H1 (cell line): ENCODE results near the gene RPL7A. TPM values are rescaled to one million over a fixed set of nuclear protein-coding genes. Genes with fewer than 3 reads are reported as not detected.

Source experiments
- CTCF ChIA-PET: fragments of 300-600 bp; sonication (Branson Sonifier 250); formaldehyde crosslinking; loops from one replicate; lab custom pipeline; 2021; ENCODE audit not compliant: partially characterized antibody; lab: Charles Lee
- POLR2A ChIA-PET: fragments of 300-600 bp; sonication (Branson Sonifier 250); formaldehyde crosslinking; loops from one replicate; lab custom pipeline; 2021; ENCODE audit warnings: inconsistent platforms; ENCODE audit not compliant: partially characterized antibody; lab: Charles Lee
- DNase-seq, 2 experiments: peaks; one replicate each; pipeline versions ENCODE4 v3.0.0 to v3.0.0-alpha.2; 2010 to 2022; ENCODE audit warnings: low spot score in 2 of 2, low read depth in 1 of 2, mixed read lengths in 1 of 2
- FAIRE-seq: peaks from 2 replicates; lab custom pipeline; 2011; peaks lifted over from hg19 to GRCh38; lab: Jason Lieb, UNC
- H2AFZ ChIP-seq: 2 replicates; pipeline ENCODE4 v1.8.1; 2012; ENCODE audit warnings: low read length, inconsistent platforms
- H2AK5ac ChIP-seq: 2 replicates; pipeline ENCODE4 v1.6.1; 2013; ENCODE audit warnings: low read depth, low read length
- H2BK120ac ChIP-seq: replicated peaks from 2 replicates; pipeline ENCODE3; 2013; ENCODE audit warnings: low read depth, low read length, inconsistent platforms
- H2BK12ac ChIP-seq: 2 replicates; pipeline ENCODE4 v1.6.1; 2013; ENCODE audit warnings: low read depth, low read length
- H2BK15ac ChIP-seq: 2 replicates; pipeline ENCODE4 v1.6.1; 2013; ENCODE audit warnings: low read length
- H2BK20ac ChIP-seq: 2 replicates; pipeline ENCODE4 v1.6.1; 2013; ENCODE audit warnings: low read length
- H2BK5ac ChIP-seq: 2 replicates; pipeline ENCODE4 v1.6.1; 2013; ENCODE audit warnings: low read depth, low read length
- H3K14ac ChIP-seq: 2 replicates; pipeline ENCODE4 v1.6.1; 2013; ENCODE audit warnings: inconsistent platforms; ENCODE audit not compliant: insufficient read length
- H3K18ac ChIP-seq: 2 replicates; pipeline ENCODE4 v1.6.1; 2013; ENCODE audit warnings: low read length; ENCODE audit errors: extremely low read depth
- H3K23ac ChIP-seq: 2 replicates; pipeline ENCODE4 v1.6.1; 2013; ENCODE audit warnings: inconsistent platforms; ENCODE audit not compliant: insufficient read length
- H3K23me2 ChIP-seq: 2 replicates; pipeline ENCODE4 v1.6.1; 2013; ENCODE audit warnings: low read depth, low read length
- H3K27ac ChIP-seq: 2 replicates; pipeline ENCODE4 v1.6.1; 2011; ENCODE audit warnings: low read depth, low read length, inconsistent platforms
- H3K27me3 ChIP-seq, 4 experiments: replicated peaks in 1 of 4; 1 replicate in 1 of 4; 2 replicates in 3 of 4; pipeline versions ENCODE4 v1.6.1 to v1.8.1; 2011 to 2013; ENCODE audit warnings: low read length in 3 of 4, mild to moderate bottlenecking in 3 of 4, inconsistent platforms in 2 of 4, mixed read lengths in 2 of 4, moderate library complexity in 1 of 4; ENCODE audit not compliant: control insufficient read depth in 3 of 4, insufficient read depth in 3 of 4; ENCODE audit errors: extremely low read depth in 1 of 4
- H3K36me3 ChIP-seq, 4 experiments: 2 replicates each; pipeline versions ENCODE4 v1.6.1 to v1.8.1; 2011 to 2013; ENCODE audit warnings: mild to moderate bottlenecking in 4 of 4, low read length in 3 of 4, moderate library complexity in 2 of 4, control low read depth in 1 of 4, inconsistent platforms in 1 of 4; ENCODE audit not compliant: insufficient read depth in 4 of 4, control insufficient read depth in 2 of 4
- H3K4ac ChIP-seq: replicated peaks from 2 replicates; pipeline ENCODE3; 2013; ENCODE audit warnings: low read length, low read depth, mixed read lengths, inconsistent platforms; ENCODE audit not compliant: insufficient read length
- H3K4me1 ChIP-seq, 4 experiments: replicated peaks in 1 of 4; 1 replicate in 1 of 4; 2 replicates in 3 of 4; pipeline versions ENCODE4 v1.6.1 to v1.8.1; 2011 to 2013; ENCODE audit warnings: low read length in 3 of 4, inconsistent platforms in 2 of 4, mixed read lengths in 1 of 4; ENCODE audit not compliant: insufficient read depth in 4 of 4, control insufficient read depth in 3 of 4
- H3K4me2 ChIP-seq, 2 experiments: 2 replicates each; pipeline versions ENCODE4 v1.6.1 to v1.8.1; 2011 to 2013; ENCODE audit warnings: low read depth in 2 of 2, low read length in 2 of 2, control low read depth in 1 of 2, inconsistent platforms in 1 of 2, mild to moderate bottlenecking in 1 of 2; ENCODE audit not compliant: insufficient read depth in 1 of 2
- H3K4me3 ChIP-seq, 4 experiments: fragments of 200-600, 300-600 bp in 1 of 4; sonication (generic), shearing (Covaris generic), sonication (Bioruptor Twin) in 1 of 4; 2 replicates each; pipeline versions ENCODE4 v1.5.1 to v1.8.1; 2011 to 2016; ENCODE audit warnings: low read length in 4 of 4, low read depth in 3 of 4, control low read depth in 2 of 4, inconsistent platforms in 2 of 4, mild to moderate bottlenecking in 2 of 4, mixed read lengths in 1 of 4, moderate library complexity in 1 of 4; ENCODE audit not compliant: insufficient read depth in 2 of 4; ENCODE audit errors: extremely low read depth in 1 of 4
- H3K56ac ChIP-seq: replicated peaks from 2 replicates; pipeline ENCODE3; 2013; ENCODE audit warnings: low read depth, mild to moderate bottlenecking, mixed read lengths, low read length, inconsistent platforms; ENCODE audit not compliant: insufficient read length
- H3K79me1 ChIP-seq: 2 replicates; pipeline ENCODE4 v1.6.1; 2013; ENCODE audit warnings: low read depth, low read length, control low read depth
- H3K79me2 ChIP-seq, 2 experiments: 2 replicates each; pipeline versions ENCODE4 v1.6.1 to v1.8.1; 2012 to 2013; ENCODE audit warnings: low read length in 2 of 2, mild to moderate bottlenecking in 2 of 2, inconsistent platforms in 1 of 2; ENCODE audit not compliant: insufficient read depth in 2 of 2, control insufficient read depth in 1 of 2
- H3K9ac ChIP-seq, 4 experiments: replicated peaks in 1 of 4; 1 replicate in 1 of 4; 2 replicates in 3 of 4; pipeline versions ENCODE4 v1.6.1 to v1.8.1; 2011 to 2013; ENCODE audit warnings: low read depth in 3 of 4, low read length in 3 of 4, control low read depth in 2 of 4, mild to moderate bottlenecking in 2 of 4, moderate library complexity in 2 of 4, inconsistent platforms in 1 of 4; ENCODE audit errors: extremely low read depth in 1 of 4
- H3K9me3 ChIP-seq, 2 experiments: 2 replicates each; pipeline versions ENCODE4 v1.6.1 to v1.8.1; 2012 to 2013; ENCODE audit warnings: mild to moderate bottlenecking in 2 of 2, moderate library complexity in 2 of 2, control low read depth in 1 of 2, inconsistent platforms in 1 of 2, low read depth in 1 of 2, low read length in 1 of 2, mixed read lengths in 1 of 2; ENCODE audit not compliant: insufficient read depth in 2 of 2
- H4K20me1 ChIP-seq, 2 experiments: replicated peaks in 1 of 2; 2 replicates each; pipeline versions ENCODE3 to v1.8.1; 2011 to 2013; ENCODE audit warnings: inconsistent platforms in 2 of 2, low read length in 2 of 2, mild to moderate bottlenecking in 1 of 2; ENCODE audit not compliant: insufficient read depth in 2 of 2, control insufficient read depth in 1 of 2
- H4K5ac ChIP-seq: 2 replicates; pipeline ENCODE4 v1.6.1; 2013; ENCODE audit warnings: low read length, low read depth, mixed read lengths, inconsistent platforms; ENCODE audit not compliant: insufficient read length
- H4K8ac ChIP-seq: 2 replicates; pipeline ENCODE4 v1.8.0; 2013; ENCODE audit warnings: mild to moderate bottlenecking, moderate library complexity, low read length, inconsistent platforms; ENCODE audit not compliant: insufficient read depth; ENCODE audit errors: extremely low read depth
- H4K91ac ChIP-seq: replicated peaks from 2 replicates; pipeline ENCODE3; 2013; ENCODE audit warnings: low read length, mixed read lengths, inconsistent platforms; ENCODE audit not compliant: insufficient read length
- ASH2L ChIP-seq: fragments of 200-600, 300-600 bp; sonication (generic); IDR thresholded peaks from one replicate; pipeline ENCODE4 v1.7.1; 2017; ENCODE audit warnings: low read length
- CBX5 ChIP-seq: fragments of 300-800, 300-1000 bp; sonication (generic); IDR thresholded peaks from 2 replicates; pipeline ENCODE4 v1.7.1; 2016; ENCODE audit warnings: antibody characterized with exemption, low read length, low read depth
- CHD1 ChIP-seq: IDR thresholded peaks from 2 replicates; pipeline ENCODE4 v1.6.1; 2012; ENCODE audit warnings: low read depth, low read length, improper control_type of control experiment
- EGR1 ChIP-seq: IDR thresholded peaks from 2 replicates; pipeline ENCODE4 v1.6.1; 2011; ENCODE audit warnings: low read depth, low read length, borderline replicate concordance
- NANOG ChIP-seq: IDR thresholded peaks from 2 replicates; pipeline ENCODE4 v1.6.1; 2011; ENCODE audit warnings: low read length, low read depth, mild to moderate bottlenecking, inconsistent platforms; ENCODE audit not compliant: insufficient read depth, poor library complexity, severe bottlenecking
- RBBP5 ChIP-seq: IDR thresholded peaks from 2 replicates; pipeline ENCODE4 v1.7.1; 2012; ENCODE audit warnings: low read depth, mild to moderate bottlenecking, inconsistent platforms, low read length, moderate library complexity, borderline replicate concordance
- TAF1 ChIP-seq: IDR thresholded peaks from 2 replicates; pipeline ENCODE4 v1.6.1; 2011; ENCODE audit warnings: mild to moderate bottlenecking, low read depth, low read length
- TBP ChIP-seq: IDR thresholded peaks from 2 replicates; pipeline ENCODE4 v1.6.1; 2011; ENCODE audit warnings: low read depth, low read length, improper control_type of control experiment
- WGBS, 2 experiments: shearing (Covaris generic) in 1 of 2; methylation state at CpG; one replicate each; pipeline versions ENCODE4 v1.1.6 to v1.1.7; 2013 to 2015; ENCODE audit warnings: low lambda C conversion rate in 2 of 2, mixed read lengths in 2 of 2, inconsistent platforms in 1 of 2, low coverage in 1 of 2, missing lambda C conversion rate in 1 of 2; ENCODE audit not compliant: insufficient replicate concordance in 2 of 2, insufficient coverage in 1 of 2, insufficient read length in 1 of 2; ENCODE audit errors: extremely low coverage in 1 of 2, missing lambda C conversion rate in 1 of 2; 5-methylcytosine and 5-hydroxymethylcytosine counted together
- polyA plus RNA-seq, 7 experiments: library from polyadenylated mRNA; depleted of rRNA in 3 of 7; stranded (reverse) in 5 of 7; unstranded in 2 of 7; fragments of >200 nt in 5 of 7; fragments of 200-250 nt in 2 of 7; gene quantifications; 1 replicate in 5 of 7; 2 replicates in 1 of 7; 4 replicates in 1 of 7; pipeline versions ENCODE4 v1.2.1 to v1.2.3, GENCODE V29; 2011 to 2013; ENCODE audit warnings: missing spikeins in 2 of 7, mixed read lengths in 2 of 7
- total RNA-seq: library from RNA; stranded (reverse); fragmentation: NEBNext Ultra II Directional; extraction: Animal tissue kit (Norgen Biotek cat#: 25700); gene quantifications from 2 replicates; pipeline ENCODE4 v1.2.1, GENCODE V29; 2021

Gene RPL7A
- total and polyA plus RNA-seq, 2 of the 8 experiments (the other 6 are each of a cell fraction or from before 2014, with no cell fraction given) = 2,578 to 2,783 TPM

GRCh38 chr9:133367221-133367620 is 19.2 kb downstream of the RPL7A start:
- H3K79me1 ChIP-seq = peaks cover 37% of the 10 kb centered on the region
- no peak overlapping the region for H4K91ac ChIP-seq
- no peak overlapping the region for H2AK5ac ChIP-seq
- CTCF ChIA-PET = interaction anchor here (1.0 to 10.1 kb wide), 5 partner anchors 10 to 92 kb away, joined by 3 to 90 read pairs (median 3); partner anchors contain the start of genes SURF1 and SURF2
- H3K18ac ChIP-seq = no peak overlapping the region
- H3K27me3 ChIP-seq = no peaks in the 10 kb centered on the region
- H2BK5ac ChIP-seq = no peak overlapping the region
- H2BK120ac ChIP-seq = no peak overlapping the region
- no peaks in the 10 kb centered on the region; a peak in 1 of 7 replicates for H3K4me1 ChIP-seq
- H2AFZ ChIP-seq = no peak overlapping the region
- no peak overlapping the region for H2BK12ac ChIP-seq
- H3K9me3 ChIP-seq = no peaks in the 10 kb centered on the region
- H3K56ac ChIP-seq = no peak overlapping the region
- H3K9ac ChIP-seq = no peak overlapping the region
- peaks cover 43 to 59% of the 10 kb centered on the region in 2 experiments for H4K20me1 ChIP-seq
- no peak overlapping the region for H3K14ac ChIP-seq
- WGBS, 2 experiments = 96% methylated on average over 16 of the region's 22 CpGs; no CpG with 5 or more reads in 1 of the 2 experiments
- H3K4ac ChIP-seq = no peak overlapping the region
- H2BK15ac ChIP-seq = no peak overlapping the region
- no peak overlapping the region for H2BK20ac ChIP-seq
- no peak overlapping the region for H3K27ac ChIP-seq
- H3K23ac ChIP-seq = no peak overlapping the region
- peaks cover 11 to 58% of the 10 kb centered on the region in 2 experiments; a peak in 3 of 4 replicates for H3K79me2 ChIP-seq
- TF ChIP-seq CHD1 (no peak), ASH2L (no peak), TBP (no peak), RBBP5 (no peak), NANOG (no peak), TAF1 (no peak), EGR1 (no peak), CBX5 (no peak)
- TF ChIP-seq, all 59 proteins: peak for 0
- DNase-seq (no peak), FAIRE-seq (no peak)
- Histone ChIP-seq H3K4me2 (no peak overlapping the region), H3K36me3 (peaks cover 13 to 48% (median 40%) of the 10 kb centered on the region in 4 experiments), H4K8ac (no peak overlapping the region), H3K23me2 (no peaks in the 10 kb centered on the region), H3K4me3 (no peak overlapping the region), H4K5ac (no peak overlapping the region)
- POLR2A ChIA-PET = interaction anchor here (0.6 to 19.9 kb wide), 6 partner anchors 10 to 337 kb away, joined by 3 to 461 read pairs (median 3); partner anchors contain the start of genes GTF3C5, MED22, RPL7A and STKLD1
